ENCODE data around the gene ZNF630. TPM values are rescaled to one million over a fixed set of nuclear protein-coding genes. Genes with fewer than 3 reads are reported as not detected.
A peak's percentile ranks its signal among the peaks of the same experiment; 100 is the strongest.
"Not testable (repeated sequence)": the region's sequence is repeated elsewhere in the genome, so short reads cannot be mapped to it uniquely, and the experiment has no call there.

Gene ZNF630
- 0.41 and 0.71 TPM in 2 replicates for total RNA-seq (2014; rRNA removed; shearing (Covaris generic))

DNA sequence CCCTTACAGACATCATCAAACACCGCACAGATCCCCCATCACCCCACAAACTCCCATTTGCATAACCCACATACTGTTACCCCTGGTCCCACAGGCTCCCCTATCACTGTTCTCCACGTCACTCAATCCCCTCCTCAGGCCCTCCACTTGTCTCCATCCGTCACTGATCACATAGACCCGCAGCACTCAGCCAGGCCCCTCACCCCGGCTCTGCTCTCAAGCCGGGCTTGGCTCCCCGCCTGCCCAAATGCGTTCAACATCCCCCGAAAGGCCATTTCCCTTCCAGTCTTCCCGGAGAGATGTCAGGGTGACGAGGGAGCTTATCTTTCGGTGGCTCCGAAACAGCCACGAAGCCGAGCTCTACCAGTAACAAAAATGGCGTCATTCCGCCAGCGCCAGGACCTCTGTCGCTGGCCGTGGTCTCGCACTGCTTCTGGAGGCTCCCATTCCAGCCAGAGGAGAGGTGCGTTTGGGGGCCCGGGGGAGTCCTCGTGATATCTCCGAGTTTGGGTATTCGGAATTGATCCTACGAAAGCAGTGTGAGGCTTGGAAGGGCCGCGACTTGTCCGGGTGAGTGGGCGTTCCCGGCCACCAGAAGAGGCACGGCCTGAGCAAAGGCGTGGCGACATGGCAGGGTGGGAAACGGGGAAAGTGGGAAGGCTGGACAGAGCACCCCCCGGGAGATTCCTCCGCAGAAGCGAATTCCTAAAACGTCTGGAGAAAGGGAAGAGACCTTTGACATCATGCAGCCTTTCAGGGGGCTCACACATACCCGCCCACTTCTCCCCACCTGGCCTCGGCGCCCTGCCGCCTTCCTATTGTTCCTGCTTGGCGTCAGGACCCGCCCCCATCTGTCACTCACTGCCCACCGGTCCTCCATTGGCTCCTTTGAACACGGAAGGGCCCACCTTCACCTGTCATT, at the start of gene ZNF630:
TSS of gene ZNF630 (minus strand) at position 577 of the 922 bp plus-strand sequence. CDS start 4,754 bp downstream, outside the sequence.
- H3K4me3 ChIP-seq, result peak within 1 kb of the TSS; percentile 61
- H3K27ac ChIP-seq, result peak within 1 kb of the TSS; percentile 65
- peak; percentile 22 to 44 for DNase-seq
- no peaks in the 10 kb centered on the region for H3K36me3 ChIP-seq
- no peaks in the 10 kb centered on the region for H3K4me1 ChIP-seq
- H3K27me3 ChIP-seq, result no peaks in the 10 kb centered on the region
- no peaks in the 10 kb centered on the region for H3K9me3 ChIP-seq (replicated peaks)

DNA sequence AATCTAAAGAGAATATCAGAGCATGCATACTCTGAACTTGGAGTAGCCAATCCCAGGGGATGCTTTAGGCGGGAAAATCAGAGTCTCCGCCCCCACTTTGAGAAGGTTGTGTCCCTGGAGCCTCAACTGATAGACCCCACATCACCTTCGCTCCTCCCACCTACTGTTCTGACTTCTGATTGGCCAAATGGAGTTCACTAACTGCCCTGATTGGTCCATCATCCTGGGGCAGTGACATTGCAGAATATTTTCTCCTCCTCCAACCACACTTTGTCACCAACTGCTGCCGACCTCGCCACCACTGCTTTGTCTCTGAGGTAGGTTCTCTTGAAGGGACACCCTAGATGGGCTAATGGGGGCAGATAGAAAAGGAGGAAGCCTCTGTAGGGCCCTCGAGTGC, 36.3 kb upstream of the ZNF630 start:
- no peak overlapping the region for H3K27ac ChIP-seq
- no peaks in the 10 kb centered on the region for H3K4me1 ChIP-seq
- no peaks in the 10 kb centered on the region for H3K9me3 ChIP-seq (replicated peaks)
- no peaks in the 10 kb centered on the region for H3K27me3 ChIP-seq
- DNase-seq, result peak in 1 of 2 experiments; percentile 1
- no peaks in the 10 kb centered on the region for H3K36me3 ChIP-seq
- no peak overlapping the region for H3K4me3 ChIP-seq

DNA sequence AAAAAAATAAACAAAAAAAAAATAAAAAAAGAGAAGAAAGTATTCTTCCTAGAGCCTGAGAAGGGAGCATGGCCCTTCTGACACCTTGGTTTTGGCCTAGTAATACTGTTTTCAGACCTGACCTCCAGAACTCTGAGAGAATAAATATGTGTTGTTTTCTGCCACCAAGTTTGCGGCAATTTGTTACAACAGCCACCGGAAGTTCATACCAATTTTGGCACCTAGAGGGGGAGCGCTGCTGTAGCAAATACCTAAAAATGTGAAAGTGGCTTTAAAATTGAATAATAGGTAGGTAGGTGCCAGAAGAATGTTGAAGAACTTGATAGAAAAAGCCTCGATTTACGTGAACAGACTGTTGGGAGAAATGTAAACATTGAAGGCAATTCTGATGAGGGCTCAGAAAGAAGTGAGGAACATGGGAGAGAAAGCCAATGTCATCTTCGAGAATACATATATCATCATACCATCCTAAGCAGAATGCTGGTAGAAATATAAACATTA, 31.5 kb upstream of the ZNF630 start:
- Histone ChIP-seq H3K9me3 (replicated peaks) (no peaks in the 10 kb centered on the region), H3K4me1 (no peaks in the 10 kb centered on the region), H3K27ac (no peak overlapping the region), H3K4me3 (no peak overlapping the region), H3K27me3 (no peaks in the 10 kb centered on the region), H3K36me3 (no peaks in the 10 kb centered on the region)
- DNase-seq, result no peak

DNA sequence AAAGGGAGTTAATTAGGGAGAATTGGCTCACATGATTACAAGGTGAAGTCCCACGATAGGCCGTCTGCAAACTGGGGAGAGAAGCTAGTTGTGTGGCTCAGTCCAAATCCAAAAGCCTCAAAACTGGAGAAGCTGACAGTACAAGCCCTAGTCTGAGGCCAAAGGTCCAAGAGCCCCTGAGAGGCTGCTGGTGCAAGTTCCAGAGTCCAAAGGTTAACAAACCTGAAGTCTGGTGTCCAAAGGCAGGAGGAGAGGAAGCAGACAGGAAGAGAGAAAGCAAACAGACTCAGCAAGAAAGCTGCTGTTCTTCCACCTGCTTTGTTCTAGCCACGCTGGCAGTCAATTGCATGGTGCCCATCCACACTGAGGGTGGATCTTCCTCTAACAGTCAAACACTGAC, 30.0 kb upstream of the ZNF630 start:
- no peak overlapping the region for H3K27ac ChIP-seq
- no peaks in the 10 kb centered on the region for H3K36me3 ChIP-seq
- no peak for DNase-seq
- no peaks in the 10 kb centered on the region for H3K4me1 ChIP-seq
- no peaks in the 10 kb centered on the region for H3K27me3 ChIP-seq
- no peaks in the 10 kb centered on the region for H3K9me3 ChIP-seq (replicated peaks)
- H3K4me3 ChIP-seq, result no peak overlapping the region

DNA sequence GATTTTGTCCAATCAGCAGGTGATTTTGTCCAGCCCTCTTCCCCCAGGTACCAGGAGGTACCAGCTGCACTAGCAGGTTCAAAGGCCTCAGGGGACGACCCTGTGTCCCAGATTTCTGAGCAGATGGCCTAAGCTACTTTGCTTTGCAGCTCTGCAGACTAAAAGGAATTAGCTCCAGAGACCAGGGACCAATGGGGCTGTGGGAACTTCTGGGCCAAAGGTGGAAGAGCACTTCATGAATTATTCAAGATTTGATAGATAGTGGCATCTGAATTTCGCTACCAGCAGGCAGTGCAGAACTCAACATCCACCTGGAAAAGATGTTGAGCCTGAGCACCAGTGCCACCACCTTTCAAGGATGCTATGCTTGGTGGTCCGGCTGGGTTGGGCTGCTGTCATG, 21.1 kb upstream of the ZNF630 start:
- H3K9me3 ChIP-seq (replicated peaks); H3K4me3 ChIP-seq; H3K27me3 ChIP-seq; H3K36me3 ChIP-seq; DNase-seq; H3K4me1 ChIP-seq; H3K27ac ChIP-seq: not testable (repeated sequence)

DNA sequence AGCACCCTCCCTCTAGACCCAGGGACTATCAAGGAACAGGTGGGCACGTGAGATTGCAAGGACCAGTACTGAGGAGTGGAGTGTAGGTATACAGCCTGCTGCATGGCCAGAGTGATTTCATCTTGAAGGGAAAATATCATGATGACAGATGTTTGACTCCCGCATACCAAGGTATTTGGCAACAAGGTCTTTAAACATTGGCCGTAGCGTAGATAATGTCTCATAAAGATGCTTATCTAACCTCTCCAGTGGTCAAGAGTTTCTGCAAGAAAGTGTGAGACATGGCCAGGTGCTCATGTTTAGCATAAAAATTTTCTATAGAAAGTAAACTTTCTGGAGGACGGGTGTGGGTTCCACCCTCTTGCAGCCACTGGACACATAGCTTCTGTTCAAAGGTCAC, 18.7 kb upstream of the ZNF630 start:
- H3K27me3 ChIP-seq, result no peaks in the 10 kb centered on the region
- no peaks in the 10 kb centered on the region for H3K36me3 ChIP-seq
- H3K27ac ChIP-seq, result no peak overlapping the region
- no peak overlapping the region for H3K4me3 ChIP-seq
- no peak for DNase-seq
- no peaks in the 10 kb centered on the region for H3K4me1 ChIP-seq
- H3K9me3 ChIP-seq (replicated peaks), result no peaks in the 10 kb centered on the region

DNA sequence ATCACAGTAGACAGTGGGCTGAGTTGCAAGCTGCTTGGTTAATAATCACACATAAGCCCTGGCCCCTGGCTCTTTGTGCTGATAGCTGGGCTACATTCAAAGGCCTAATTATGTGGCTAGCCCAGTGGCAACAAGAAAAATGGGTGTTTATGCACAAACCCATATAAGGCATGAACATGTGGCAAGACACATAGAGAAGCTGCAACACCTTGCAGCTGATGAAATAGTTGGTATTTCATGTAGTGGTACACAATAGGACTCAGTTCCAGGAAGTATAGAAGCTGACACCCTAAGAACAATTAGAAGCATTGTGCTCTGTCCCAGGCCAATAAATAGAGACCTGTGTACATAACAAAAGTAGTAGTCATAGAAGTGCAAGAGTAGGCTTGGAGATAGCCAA, 14.6 kb upstream of the ZNF630 start:
- no peaks in the 10 kb centered on the region for H3K4me1 ChIP-seq
- no peak overlapping the region for H3K27ac ChIP-seq
- no peak for DNase-seq
- no peaks in the 10 kb centered on the region for H3K27me3 ChIP-seq
- no peak overlapping the region for H3K4me3 ChIP-seq
- H3K36me3 ChIP-seq, result no peaks in the 10 kb centered on the region
- H3K9me3 ChIP-seq (replicated peaks), result no peaks in the 10 kb centered on the region

DNA sequence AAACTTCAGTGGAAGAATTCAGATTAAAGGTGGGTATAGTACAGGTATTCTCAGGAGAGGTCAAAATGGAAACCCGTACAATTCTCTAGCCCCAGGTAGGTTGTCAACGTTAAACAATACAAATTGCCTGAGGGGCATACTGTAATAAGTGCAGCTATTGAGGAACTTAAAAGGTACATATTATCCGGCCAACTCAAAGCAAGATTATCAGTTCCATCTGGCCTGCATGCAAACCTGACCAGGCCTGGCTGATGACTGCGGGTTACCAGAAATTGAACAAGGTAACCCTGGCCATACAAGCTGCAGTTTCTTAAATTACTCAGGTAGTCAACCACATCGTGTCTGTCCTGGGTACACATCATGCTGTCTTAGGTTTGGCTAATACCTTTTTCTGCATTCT, 12.3 kb upstream of the ZNF630 start:
- H3K9me3 ChIP-seq (replicated peaks), result no peaks in the 10 kb centered on the region
- no peaks in the 10 kb centered on the region for H3K4me1 ChIP-seq
- no peaks in the 10 kb centered on the region for H3K27me3 ChIP-seq
- no peak overlapping the region for H3K27ac ChIP-seq
- H3K36me3 ChIP-seq, result no peaks in the 10 kb centered on the region
- H3K4me3 ChIP-seq, result no peak overlapping the region
- DNase-seq, result no peak

DNA sequence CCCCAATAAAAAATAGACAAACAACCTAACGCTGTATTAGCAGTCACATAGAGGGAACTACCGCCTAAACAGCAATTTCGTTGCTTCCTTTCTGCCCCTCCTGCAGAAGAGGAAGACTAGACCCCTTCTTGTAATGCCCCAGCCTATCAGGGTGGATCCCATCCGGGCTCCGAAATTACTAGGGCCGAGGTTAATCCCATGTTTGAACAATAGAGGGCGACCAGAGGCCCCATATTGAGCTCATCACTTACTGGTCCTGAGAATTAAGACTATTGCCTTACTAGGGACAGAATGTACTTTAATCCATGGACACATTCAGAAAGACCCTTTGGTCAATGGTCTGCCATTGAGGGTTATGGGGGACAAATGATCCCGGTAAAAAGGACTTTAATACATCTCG, 11.8 kb upstream of the ZNF630 start:
- Histone ChIP-seq H3K9me3 (replicated peaks) (no peaks in the 10 kb centered on the region), H3K36me3 (no peaks in the 10 kb centered on the region), H3K4me3 (no peak overlapping the region), H3K4me1 (no peaks in the 10 kb centered on the region), H3K27ac (no peak overlapping the region), H3K27me3 (no peaks in the 10 kb centered on the region)
- DNase-seq, result peak; percentile 8 to 58

DNA sequence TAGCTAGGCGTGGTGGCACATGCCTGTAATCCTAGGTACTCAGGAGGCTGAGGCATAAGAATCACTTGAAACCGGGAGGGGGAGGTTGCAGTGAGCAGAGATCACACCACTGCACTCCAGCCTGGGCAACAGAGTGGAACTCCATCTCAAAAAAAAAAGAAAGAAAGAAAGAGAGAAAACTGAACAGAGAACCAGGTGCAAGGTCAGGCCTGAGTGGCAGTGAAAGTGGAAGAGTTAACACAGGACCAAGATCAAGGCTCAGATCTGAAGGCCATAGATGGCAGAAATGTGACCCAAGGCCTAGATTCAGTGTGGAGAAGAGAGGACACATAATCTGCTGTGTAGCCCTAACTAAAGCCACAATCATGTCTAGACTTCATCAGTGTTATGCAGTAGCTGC, 4.9 kb upstream of the ZNF630 start:
- no peak overlapping the region for H3K4me3 ChIP-seq
- no peak overlapping the region for H3K27ac ChIP-seq
- DNase-seq, result no peak
- no peaks in the 10 kb centered on the region for H3K4me1 ChIP-seq
- no peaks in the 10 kb centered on the region for H3K9me3 ChIP-seq (replicated peaks)
- H3K36me3 ChIP-seq, result no peaks in the 10 kb centered on the region
- no peaks in the 10 kb centered on the region for H3K27me3 ChIP-seq

DNA sequence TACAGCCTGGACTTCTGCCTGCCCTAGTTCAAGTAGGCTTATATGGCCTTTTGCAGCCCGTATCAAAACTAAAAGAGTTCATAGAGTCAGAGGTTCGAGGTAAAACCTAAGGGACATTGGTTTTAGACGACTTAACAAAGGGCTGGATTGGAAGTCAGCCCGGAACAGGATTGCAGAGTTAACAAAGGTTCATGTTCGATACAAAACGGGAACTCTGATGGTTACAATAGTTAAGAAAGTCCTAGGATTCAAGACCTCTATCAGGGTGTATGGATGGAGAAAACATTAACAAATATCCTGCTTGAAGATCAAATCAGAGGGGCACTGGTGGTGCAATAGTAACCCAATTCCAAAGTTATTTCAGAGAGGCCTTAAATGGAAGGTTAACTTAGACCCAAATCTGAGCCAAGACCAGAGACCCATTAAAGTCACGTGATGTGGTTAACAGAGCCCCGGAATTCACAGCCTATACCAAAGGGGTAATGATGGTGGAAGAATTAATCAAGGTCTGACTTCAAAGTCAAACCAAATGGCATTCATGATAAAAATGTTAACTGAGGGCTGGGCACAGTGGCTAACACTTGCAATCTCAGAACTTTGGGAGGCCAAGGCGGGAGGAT, 656 bp upstream of the ZNF630 start:
- H3K9me3 ChIP-seq (replicated peaks), result no peaks in the 10 kb centered on the region
- H3K36me3 ChIP-seq, result no peaks in the 10 kb centered on the region
- no peaks in the 10 kb centered on the region for H3K27me3 ChIP-seq
- no peaks in the 10 kb centered on the region for H3K4me1 ChIP-seq
- peak overlapping the region; percentile 61 for H3K4me3 ChIP-seq
- no peak for DNase-seq
- H3K27ac ChIP-seq, result no peak overlapping the region

DNA sequence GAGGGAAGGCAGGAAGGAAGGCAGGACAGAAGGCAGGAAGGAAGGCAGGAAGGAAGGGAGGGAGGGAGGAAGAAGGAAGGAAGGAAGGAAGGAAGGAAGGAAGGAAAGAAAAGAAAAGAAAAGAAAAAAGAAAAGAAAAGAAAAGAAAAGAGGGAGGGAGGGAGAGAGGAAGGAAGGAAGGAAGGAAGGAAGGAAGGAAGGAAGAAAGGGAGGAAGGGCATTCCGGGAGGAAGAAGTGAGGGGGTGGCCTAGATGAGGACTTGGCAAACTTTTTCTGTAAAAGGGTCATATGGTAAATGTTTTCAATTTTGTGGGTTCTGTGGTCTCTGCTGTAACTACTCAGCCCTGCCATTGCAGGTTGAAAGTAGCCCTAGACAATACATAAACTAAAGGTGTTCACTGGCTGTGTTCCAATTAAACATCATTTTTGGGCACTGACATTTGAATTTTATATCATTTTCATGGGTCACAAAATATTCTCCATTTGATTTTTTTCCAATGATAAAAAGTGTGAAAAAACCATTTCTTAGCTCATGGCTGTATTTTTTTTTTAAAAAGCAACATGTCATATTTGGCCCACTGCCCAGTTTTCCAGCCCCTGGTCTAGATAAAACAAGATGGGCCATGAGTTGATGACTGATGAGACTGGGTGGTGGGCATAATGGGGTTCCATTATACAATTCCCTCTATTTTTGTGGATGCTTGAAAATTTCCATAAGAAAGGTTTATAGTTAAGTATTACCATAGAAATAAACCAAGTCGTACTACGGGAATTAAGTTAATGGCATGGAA, 3.1 kb downstream of the ZNF630 start:
- H3K4me1 ChIP-seq, result no peaks in the 10 kb centered on the region
- no peak overlapping the region for H3K27ac ChIP-seq
- H3K27me3 ChIP-seq, result no peaks in the 10 kb centered on the region
- no peaks in the 10 kb centered on the region for H3K9me3 ChIP-seq (replicated peaks)
- no peak overlapping the region for H3K4me3 ChIP-seq
- no peaks in the 10 kb centered on the region for H3K36me3 ChIP-seq
- DNase-seq, result peak in 1 of 2 experiments; percentile 1

DNA sequence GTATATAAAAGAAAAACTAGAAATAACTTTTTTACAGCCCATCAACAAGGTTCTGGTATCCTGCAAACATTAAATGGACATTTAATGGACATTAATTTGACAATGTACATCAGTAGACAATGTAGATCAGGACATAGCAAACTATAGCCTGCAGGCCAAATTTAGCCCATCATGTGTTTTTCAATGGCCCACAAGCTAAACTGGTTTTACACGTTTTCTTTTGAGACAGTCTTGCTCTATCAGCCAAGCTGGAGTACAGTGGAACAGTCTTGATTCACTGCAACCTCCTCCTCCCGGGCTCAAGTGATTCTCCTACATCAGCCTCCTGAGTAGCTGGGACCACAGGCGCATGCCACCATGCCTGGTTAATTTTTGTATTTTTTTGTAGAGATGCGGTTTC, 7.2 kb downstream of the ZNF630 start:
- no peak for DNase-seq

DNA sequence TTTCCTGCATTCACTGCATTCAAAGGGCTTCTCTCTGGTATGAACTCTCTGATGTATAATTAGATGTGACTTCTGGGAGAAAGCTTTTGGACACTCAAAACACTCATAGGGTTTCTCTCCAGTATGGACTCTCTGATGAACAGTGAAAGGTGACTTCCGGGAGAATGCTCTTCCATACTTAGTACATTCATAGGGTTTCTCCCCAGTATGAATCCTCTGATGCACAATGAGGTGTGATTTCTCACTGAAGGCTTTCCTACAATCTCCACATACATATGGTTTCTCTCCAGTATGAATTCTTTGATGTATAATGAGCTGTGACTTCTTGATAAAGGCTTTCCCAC, 12.2 kb downstream of the ZNF630 start:
- Histone ChIP-seq H3K4me1 (no peaks in the 10 kb centered on the region), H3K27ac (no peak overlapping the region), H3K4me3 (no peak overlapping the region), H3K36me3 (no peaks in the 10 kb centered on the region), H3K9me3 (replicated peaks) (no peaks in the 10 kb centered on the region), H3K27me3 (no peaks in the 10 kb centered on the region)
- no peak for DNase-seq

More for the DNA sequence above, 7.2 kb downstream of the ZNF630 start:
- no peaks in the 10 kb centered on the region for H3K27me3 ChIP-seq
- no peak overlapping the region for H3K4me3 ChIP-seq
- H3K36me3 ChIP-seq, result no peaks in the 10 kb centered on the region
- H3K4me1 ChIP-seq, result no peaks in the 10 kb centered on the region
- H3K9me3 ChIP-seq (replicated peaks), result no peaks in the 10 kb centered on the region
- no peak overlapping the region for H3K27ac ChIP-seq
